OCI-LY7 (cell line): Measurements from ENCODE around the gene TBC1D8. TPM values are rescaled to one million over a fixed set of nuclear protein-coding genes. Genes with fewer than 3 reads are reported as not detected.
A peak's percentile ranks its signal among the peaks of the same experiment; 100 is the strongest.

Experiments used
- BruUV-seq: library from RNA; stranded (reverse); fragments of 400-500 nt; replicated peaks from 2 replicates; lab custom pipeline; 2021; lab: Mats Ljungman, UMichigan
- CTCF ChIA-PET: fragments of 300-600 bp; sonication (Branson Sonifier 250); formaldehyde crosslinking; loops from one replicate; lab custom pipeline; 2022; ENCODE audit warnings: antibody characterized with exemption; ENCODE audit not compliant: unreplicated experiment; lab: Charles Lee
- POLR2A ChIA-PET: fragments of 300-600 bp; sonication (Branson Sonifier 250); formaldehyde crosslinking; loops from one replicate; lab custom pipeline; 2022; ENCODE audit warnings: antibody characterized with exemption; lab: Charles Lee
- DNase-seq: peaks from one replicate; pipeline ENCODE4 v3.0.0-alpha.2; 2015; ENCODE audit warnings: low spot score
- H2AFZ ChIP-seq: fragments of 200-600 bp; sonication (generic), shearing (Covaris generic); 2 replicates; pipeline ENCODE4 v1.6.1; 2014; ENCODE audit warnings: mild to moderate bottlenecking, antibody characterized with exemption, low read length, moderate library complexity
- H3K27ac ChIP-seq: fragments of 200-600 bp; sonication (generic); 2 replicates; pipeline ENCODE4 v1.5.1; 2014; ENCODE audit warnings: mixed run types, low read depth, mild to moderate bottlenecking, moderate library complexity, low read length, inconsistent platforms; ENCODE audit not compliant: poor library complexity, severe bottlenecking
- H3K36me3 ChIP-seq: fragments of 200-600 bp; sonication (generic); 2 replicates; pipeline ENCODE4 v1.6.1; 2014; ENCODE audit warnings: mild to moderate bottlenecking, antibody characterized with exemption, low read length, moderate library complexity, mixed read lengths; ENCODE audit not compliant: insufficient read depth
- H3K4me1 ChIP-seq: fragments of 200-600 bp; sonication (generic); 2 replicates; pipeline ENCODE4 v1.5.1; 2014; ENCODE audit warnings: mild to moderate bottlenecking, low read length; ENCODE audit not compliant: insufficient read depth, poor library complexity, severe bottlenecking
- H3K4me2 ChIP-seq: fragments of 200-600 bp; sonication (generic); 2 replicates; pipeline ENCODE4 v1.6.1; 2014; ENCODE audit warnings: mild to moderate bottlenecking, low read length
- H3K4me3 ChIP-seq: fragments of 200-600 bp; sonication (generic); 2 replicates; pipeline ENCODE4 v1.5.1; 2014; ENCODE audit warnings: mild to moderate bottlenecking, low read depth, low read length; ENCODE audit not compliant: poor library complexity, severe bottlenecking
- H3K79me2 ChIP-seq: fragments of 200-600 bp; sonication (generic); 2 replicates; pipeline ENCODE4 v1.6.1; 2016; ENCODE audit warnings: low read depth, mild to moderate bottlenecking, low read length, moderate library complexity, mixed read lengths; ENCODE audit not compliant: insufficient read depth
- H3K9me2 ChIP-seq: fragments of 200-600 bp; sonication (generic); 2 replicates; pipeline ENCODE4 v1.6.1; 2016; ENCODE audit warnings: mild to moderate bottlenecking, low read length, mixed read lengths; ENCODE audit not compliant: insufficient read depth
- H3K9me3 ChIP-seq: fragments of 200-600 bp; sonication (generic); 2 replicates; pipeline ENCODE4 v1.6.1; 2014; ENCODE audit warnings: mild to moderate bottlenecking, mixed run types, low read length, mixed read lengths
- H4K20me1 ChIP-seq: fragments of 200-600 bp; sonication (generic); 2 replicates; pipeline ENCODE4 v1.6.1; 2014; ENCODE audit warnings: mild to moderate bottlenecking, antibody characterized with exemption, low read length, moderate library complexity, mixed read lengths; ENCODE audit not compliant: insufficient read depth
- EZH2phosphoT487 ChIP-seq: fragments of 200-600 bp; sonication (generic); IDR thresholded peaks from 2 replicates; pipeline ENCODE4 v1.6.1; 2018; ENCODE audit warnings: low read depth, borderline replicate concordance, mild to moderate bottlenecking, mixed run types, antibody characterized with exemption, low read length, moderate library complexity, mixed read lengths
- intact Hi-C: fragments of 100-400 bp; cut with micrococcal nuclease; formaldehyde crosslinking; loops from one replicate; pipeline ENCODE4 v1.10.0; 2022; ENCODE audit not compliant: unreplicated experiment
- total RNA-seq, 2 experiments: library from RNA; depleted of rRNA in 1 of 2; stranded (reverse); fragments of >200 nt in 1 of 2; shearing (Covaris generic) in 1 of 2; gene quantifications; 2 replicates each; pipeline ENCODE4 v1.2.3, GENCODE V29; 2014 to 2022
- TF ChIP-seq, protein P1 (sequence below): fragments of 200-600 bp; sonication (generic); conservative IDR thresholded peaks from 2 replicates; pipeline ENCODE4 v1.5.1; 2014; ENCODE audit warnings: mild to moderate bottlenecking, antibody characterized with exemption, low read length, moderate library complexity, mixed read lengths

TBC1D8 gene
- total RNA-seq, 2 experiments from 2014 or later, result 0.22 to 0.49 TPM

DNA sequence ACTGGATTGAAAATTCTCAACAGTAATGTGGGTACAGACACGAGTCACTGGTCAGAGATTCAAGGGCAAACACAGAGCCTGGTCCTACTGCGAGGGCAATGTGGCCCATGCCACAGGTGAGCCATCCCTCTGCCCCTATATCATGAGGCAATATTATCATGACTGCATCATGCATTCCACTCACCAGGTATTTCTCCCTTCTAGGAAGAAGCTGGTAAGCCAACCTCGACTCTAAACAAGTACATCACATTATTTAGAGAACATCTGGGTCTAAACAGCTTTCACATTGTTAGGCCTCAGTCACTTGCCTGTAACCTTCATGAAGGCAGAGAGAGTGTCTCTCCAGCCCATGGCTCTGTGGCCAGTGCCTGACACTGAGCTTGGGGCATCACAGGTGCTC is 163.6 kb downstream of the TBC1D8 start:
- H3K4me3 ChIP-seq, result no peak overlapping the region
- H3K4me1 ChIP-seq, result no peaks in the 10 kb centered on the region
- TF ChIP-seq, protein P1, sequence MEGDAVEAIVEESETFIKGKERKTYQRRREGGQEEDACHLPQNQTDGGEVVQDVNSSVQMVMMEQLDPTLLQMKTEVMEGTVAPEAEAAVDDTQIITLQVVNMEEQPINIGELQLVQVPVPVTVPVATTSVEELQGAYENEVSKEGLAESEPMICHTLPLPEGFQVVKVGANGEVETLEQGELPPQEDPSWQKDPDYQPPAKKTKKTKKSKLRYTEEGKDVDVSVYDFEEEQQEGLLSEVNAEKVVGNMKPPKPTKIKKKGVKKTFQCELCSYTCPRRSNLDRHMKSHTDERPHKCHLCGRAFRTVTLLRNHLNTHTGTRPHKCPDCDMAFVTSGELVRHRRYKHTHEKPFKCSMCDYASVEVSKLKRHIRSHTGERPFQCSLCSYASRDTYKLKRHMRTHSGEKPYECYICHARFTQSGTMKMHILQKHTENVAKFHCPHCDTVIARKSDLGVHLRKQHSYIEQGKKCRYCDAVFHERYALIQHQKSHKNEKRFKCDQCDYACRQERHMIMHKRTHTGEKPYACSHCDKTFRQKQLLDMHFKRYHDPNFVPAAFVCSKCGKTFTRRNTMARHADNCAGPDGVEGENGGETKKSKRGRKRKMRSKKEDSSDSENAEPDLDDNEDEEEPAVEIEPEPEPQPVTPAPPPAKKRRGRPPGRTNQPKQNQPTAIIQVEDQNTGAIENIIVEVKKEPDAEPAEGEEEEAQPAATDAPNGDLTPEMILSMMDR, result no peak
- no peak for TF ChIP-seq EZH2phosphoT487
- POLR2A ChIA-PET, result interaction anchor here (0.5 kb wide), 1 partner anchor 414 kb away, joined by 4 read pairs; no protein-coding TSS in a partner anchor
- no TSS peak for BruUV-seq
- no peaks in the 10 kb centered on the region for H3K36me3 ChIP-seq
- H3K9me3 ChIP-seq, result no peaks in the 10 kb centered on the region
- H3K9me2 ChIP-seq, result no peaks in the 10 kb centered on the region
- DNase-seq, result no peak
- H3K4me2 ChIP-seq, result no peak overlapping the region
- no peaks in the 10 kb centered on the region for H4K20me1 ChIP-seq
- no peak overlapping the region for H3K27ac ChIP-seq
- no peak overlapping the region for H2AFZ ChIP-seq
- CTCF ChIA-PET, result no interaction called here
- H3K79me2 ChIP-seq, result no peaks in the 10 kb centered on the region
- intact Hi-C loops, result no loop called here

DNA sequence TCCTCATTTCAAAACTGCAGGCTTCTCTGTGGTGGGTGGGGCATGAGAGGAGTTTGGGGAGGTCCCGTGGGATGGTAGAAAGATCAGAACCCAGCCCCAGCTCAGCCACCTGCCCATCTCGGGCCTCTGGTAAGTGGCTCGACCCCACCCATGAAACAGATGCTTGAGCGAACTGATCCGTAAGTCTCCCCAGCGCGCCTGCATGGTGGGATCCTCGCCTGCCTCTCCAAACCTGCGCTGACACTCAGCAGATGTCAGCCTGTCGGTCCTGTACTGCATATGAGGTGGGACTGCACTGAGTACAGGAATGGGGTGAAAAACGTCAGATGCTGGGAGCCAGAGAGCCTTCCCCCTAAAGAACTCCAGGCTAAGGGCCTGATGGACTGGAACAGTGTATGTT is 165.0 kb downstream of the TBC1D8 start:
- no peaks in the 10 kb centered on the region for H3K4me1 ChIP-seq
- H2AFZ ChIP-seq, result no peak overlapping the region
- no peak overlapping the region for H3K4me3 ChIP-seq
- no TSS peak for BruUV-seq
- H4K20me1 ChIP-seq, result no peaks in the 10 kb centered on the region
- no peaks in the 10 kb centered on the region for H3K9me2 ChIP-seq
- no peak overlapping the region for H3K27ac ChIP-seq
- H3K79me2 ChIP-seq, result no peaks in the 10 kb centered on the region
- no peaks in the 10 kb centered on the region for H3K9me3 ChIP-seq
- no peak for DNase-seq
- TF ChIP-seq, protein P1, result no peak
- no peak for TF ChIP-seq EZH2phosphoT487
- intact Hi-C loops, result no loop called here
- CTCF ChIA-PET, result no interaction called here
- H3K36me3 ChIP-seq, result no peaks in the 10 kb centered on the region
- H3K4me2 ChIP-seq, result no peak overlapping the region
- POLR2A ChIA-PET, result no interaction called here

DNA sequence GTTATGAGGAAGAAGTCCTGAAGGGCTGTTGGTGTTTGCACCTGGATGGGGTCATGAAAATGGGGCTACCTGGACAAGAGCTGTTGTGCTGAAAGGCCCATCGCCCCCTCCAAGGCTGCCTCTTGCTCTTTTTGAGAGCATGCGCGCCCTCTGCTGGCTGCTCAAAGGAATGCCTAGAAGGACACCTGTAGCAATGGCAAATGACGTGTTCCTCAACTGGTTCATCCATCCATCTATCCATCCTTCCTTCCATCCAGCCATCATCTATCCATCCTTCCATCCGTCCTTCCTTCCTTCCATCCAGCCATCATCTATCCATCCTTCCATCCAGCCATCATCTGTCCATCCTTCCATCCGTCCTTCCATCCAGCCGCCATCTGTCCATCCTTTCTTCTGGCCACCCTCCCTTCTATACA is 166.3 kb downstream of the TBC1D8 start:
- no TSS peak for BruUV-seq
- H3K9me2 ChIP-seq, result no peaks in the 10 kb centered on the region
- no peaks in the 10 kb centered on the region for H3K79me2 ChIP-seq
- no peak overlapping the region for H2AFZ ChIP-seq
- TF ChIP-seq, protein P1, result peak; percentile 90
- TF ChIP-seq EZH2phosphoT487, result no peak
- intact Hi-C loops, result loop anchor here (1.0 to 2.0 kb wide), 3 partner anchors 254 to 722 kb away; no protein-coding TSS in a partner anchor
- H4K20me1 ChIP-seq, result no peaks in the 10 kb centered on the region
- DNase-seq, result peak; percentile 77
- no peaks in the 10 kb centered on the region for H3K4me1 ChIP-seq
- H3K4me3 ChIP-seq, result no peak overlapping the region
- no peaks in the 10 kb centered on the region for H3K36me3 ChIP-seq
- H3K9me3 ChIP-seq, result no peaks in the 10 kb centered on the region
- H3K4me2 ChIP-seq, result no peak overlapping the region
- ChIA-PET POLR2A (no interaction called here), CTCF (no interaction called here)
- H3K27ac ChIP-seq, result no peak overlapping the region
